Thoracic aorta (tissue), 2 donors: ENCODE data around the gene LIFR. TPM values are rescaled to one million over a fixed set of nuclear protein-coding genes. Genes with fewer than 3 reads are reported as not detected.
"Not testable (repeated sequence)": the region's sequence is repeated elsewhere in the genome, so short reads cannot be mapped to it uniquely, and the experiment has no call there.

Experiments used
- ATAC-seq: fragments of 150-250 bp; one replicate; pipeline ENCODE4 v1.8.0; 2017; ENCODE audit warnings: low read depth; ENCODE audit not compliant: insufficient number of reproducible peaks, low FRiP score
- DNase-seq: peaks from one replicate; pipeline ENCODE4 v3.0.0-alpha.2; 2020; ENCODE audit warnings: low spot score
- H3K27ac ChIP-seq, 2 donors: fragments of 200-600 bp; sonication (generic); 1 replicate in 1 of 2; 2 replicates in 1 of 2; pipeline ENCODE4 v1.5.1; 2016; ENCODE audit warnings: mild to moderate bottlenecking in 2 of 2, moderate library complexity in 2 of 2
- H3K27me3 ChIP-seq: fragments of 200-600 bp; sonication (generic); replicated peaks from 2 replicates; pipeline ENCODE4 v1.6.0; 2016; ENCODE audit warnings: mild to moderate bottlenecking; ENCODE audit not compliant: insufficient read depth
- H3K36me3 ChIP-seq: fragments of 200-600 bp; sonication (generic); one replicate; pipeline ENCODE4 v1.5.1; 2016
- H3K4me1 ChIP-seq, 2 donors: fragments of 200-600 bp; sonication (generic); 1 replicate in 1 of 2; 2 replicates in 1 of 2; pipeline versions ENCODE4 v1.5.1 to v1.6.0; 2016; ENCODE audit warnings: low read depth in 2 of 2, mild to moderate bottlenecking in 1 of 2; ENCODE audit not compliant: control insufficient read depth in 1 of 2
- H3K4me3 ChIP-seq: fragments of 200-600 bp; sonication (generic); 2 replicates; pipeline ENCODE4 v1.5.1; 2016; ENCODE audit warnings: mild to moderate bottlenecking
- H3K9me3 ChIP-seq: fragments of 200-600 bp; sonication (generic); 2 replicates; pipeline ENCODE4 v1.5.1; 2016
- total RNA-seq, 2 donors: library from RNA; depleted of rRNA; stranded (reverse); fragments of >200 nt; gene quantifications; one replicate each; pipeline versions ENCODE4 v1.1.0 to v1.2.3, GENCODE V29; 2016
- TF ChIP-seq, protein P1 (sequence below): fragments of 200-600 bp; sonication (generic); IDR thresholded peaks from one replicate; pipeline ENCODE4 v1.5.1; 2019; ENCODE audit warnings: antibody characterized with exemption

The LIFR gene
- total RNA-seq, 2 donors from 2014 or later: 61.1 to 110 TPM

DNA sequence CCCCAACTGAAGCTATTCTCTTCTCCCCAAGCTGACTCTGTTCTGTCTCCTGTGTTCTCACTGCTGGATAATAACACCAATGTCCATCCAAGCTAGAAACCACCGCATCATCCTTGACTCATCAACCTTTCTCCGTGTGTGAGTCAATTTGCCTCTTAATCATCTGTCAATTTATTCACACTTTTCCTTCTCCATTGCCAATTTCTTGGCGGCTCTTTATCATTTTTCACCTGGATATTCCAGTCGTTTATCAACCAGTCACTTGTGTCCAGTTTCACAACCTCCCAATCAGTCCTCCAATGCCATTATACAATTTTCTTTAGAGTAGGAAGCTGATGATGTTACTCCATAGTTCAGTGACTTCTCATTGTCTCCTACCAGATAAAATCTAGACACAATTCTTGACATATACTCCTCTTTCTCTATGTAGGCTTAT is 45.4 kb upstream of the LIFR start:
- Histone ChIP-seq H3K4me1 (peaks cover 22 to 35% of the 10 kb centered on the region in 2 donors), H3K9me3 (no peaks in the 10 kb centered on the region), H3K27ac (peak overlapping the region in 1 of 2 donors; percentile 74), H3K27me3 (no peaks in the 10 kb centered on the region), H3K36me3 (no peaks in the 10 kb centered on the region), H3K4me3 (no peak overlapping the region)
- DNase-seq (no peak), ATAC-seq (no peak)
- TF ChIP-seq, protein P1, sequence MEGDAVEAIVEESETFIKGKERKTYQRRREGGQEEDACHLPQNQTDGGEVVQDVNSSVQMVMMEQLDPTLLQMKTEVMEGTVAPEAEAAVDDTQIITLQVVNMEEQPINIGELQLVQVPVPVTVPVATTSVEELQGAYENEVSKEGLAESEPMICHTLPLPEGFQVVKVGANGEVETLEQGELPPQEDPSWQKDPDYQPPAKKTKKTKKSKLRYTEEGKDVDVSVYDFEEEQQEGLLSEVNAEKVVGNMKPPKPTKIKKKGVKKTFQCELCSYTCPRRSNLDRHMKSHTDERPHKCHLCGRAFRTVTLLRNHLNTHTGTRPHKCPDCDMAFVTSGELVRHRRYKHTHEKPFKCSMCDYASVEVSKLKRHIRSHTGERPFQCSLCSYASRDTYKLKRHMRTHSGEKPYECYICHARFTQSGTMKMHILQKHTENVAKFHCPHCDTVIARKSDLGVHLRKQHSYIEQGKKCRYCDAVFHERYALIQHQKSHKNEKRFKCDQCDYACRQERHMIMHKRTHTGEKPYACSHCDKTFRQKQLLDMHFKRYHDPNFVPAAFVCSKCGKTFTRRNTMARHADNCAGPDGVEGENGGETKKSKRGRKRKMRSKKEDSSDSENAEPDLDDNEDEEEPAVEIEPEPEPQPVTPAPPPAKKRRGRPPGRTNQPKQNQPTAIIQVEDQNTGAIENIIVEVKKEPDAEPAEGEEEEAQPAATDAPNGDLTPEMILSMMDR: no peak

DNA sequence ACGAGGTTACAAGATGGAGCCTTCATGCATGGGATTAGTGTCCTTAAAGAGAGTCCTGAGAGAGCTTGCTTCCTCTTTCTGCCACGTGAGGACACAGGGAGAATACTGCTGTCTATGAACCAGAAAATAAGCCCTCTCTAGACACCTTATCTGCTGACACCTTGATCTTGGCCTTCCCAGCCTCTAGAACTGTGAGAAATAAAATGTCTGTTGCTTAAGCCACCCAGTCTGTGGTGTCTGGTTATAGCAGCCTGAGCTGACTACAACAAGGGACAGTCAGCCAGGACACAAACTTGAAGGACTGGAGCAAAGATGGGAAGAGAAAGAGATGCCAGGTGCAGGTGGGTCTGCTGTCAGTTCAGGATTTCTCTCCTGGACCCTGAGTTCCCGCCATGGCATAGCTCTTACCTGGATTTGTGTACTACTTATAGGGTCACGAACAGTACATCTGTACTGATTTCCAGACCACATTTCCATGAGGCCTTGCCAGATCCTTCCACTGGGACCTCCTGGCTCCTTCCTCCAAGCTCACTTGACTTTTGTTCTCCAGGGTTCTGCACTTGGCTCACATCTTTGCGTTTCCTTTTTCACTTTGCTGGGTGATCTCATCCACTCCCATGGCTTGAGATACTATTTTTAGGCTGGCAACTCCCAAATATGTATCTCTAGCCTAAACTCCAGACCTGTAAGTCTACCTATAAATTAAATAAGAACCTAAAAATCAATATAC is 44.9 kb upstream of the LIFR start:
- H3K9me3 ChIP-seq: no peaks in the 10 kb centered on the region
- no peak overlapping the region for H3K4me3 ChIP-seq
- H3K27ac ChIP-seq: peak overlapping the region in 1 of 2 donors; percentile 74
- no peaks in the 10 kb centered on the region for H3K36me3 ChIP-seq
- DNase-seq (no peak), ATAC-seq (peak; percentile 92)
- peaks cover 22 to 35% of the 10 kb centered on the region in 2 donors for H3K4me1 ChIP-seq
- no peaks in the 10 kb centered on the region for H3K27me3 ChIP-seq
- TF ChIP-seq, protein P1: no peak

DNA sequence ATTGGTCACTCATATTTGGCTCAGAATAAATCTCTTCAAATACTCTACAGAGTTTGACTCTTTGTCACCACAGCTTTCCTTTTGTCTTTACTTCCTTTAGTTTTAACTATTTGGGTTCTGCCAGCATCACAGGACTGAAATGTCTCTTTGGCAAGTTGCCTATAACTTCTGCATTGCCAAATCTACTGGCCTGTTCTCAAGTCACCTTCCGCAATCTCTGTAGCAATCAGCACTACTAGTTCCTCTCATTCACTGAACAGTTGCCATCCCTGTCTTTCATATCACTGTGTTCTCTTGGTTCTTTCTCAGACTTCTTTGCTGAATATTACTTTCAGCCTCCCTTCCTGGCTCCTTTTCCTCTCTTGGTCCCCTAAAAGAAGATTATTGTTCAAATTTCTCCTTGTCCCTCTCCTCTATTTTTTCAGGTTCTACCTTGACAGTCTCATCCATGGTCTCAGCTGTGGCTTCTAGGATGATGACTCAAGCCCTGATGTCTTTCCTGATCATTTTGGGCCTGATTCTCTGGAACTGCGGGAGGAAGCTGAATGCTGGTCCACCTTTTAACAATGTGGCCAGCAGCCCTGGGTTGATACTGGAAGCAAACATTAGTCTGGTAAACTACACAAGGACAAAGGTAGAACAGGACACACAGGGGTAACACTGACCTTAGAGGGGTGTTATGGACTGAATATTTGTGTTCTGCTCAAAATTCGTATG is 44.0 kb upstream of the LIFR start:
- TF ChIP-seq, protein P1: no peak
- no peak overlapping the region for H3K4me3 ChIP-seq
- H3K27ac ChIP-seq: peak overlapping the region in 1 of 2 donors; percentile 74
- H3K4me1 ChIP-seq: peaks cover 22 to 35% of the 10 kb centered on the region in 2 donors
- no peak for DNase-seq
- H3K9me3 ChIP-seq: no peaks in the 10 kb centered on the region
- no peaks in the 10 kb centered on the region for H3K36me3 ChIP-seq
- no peaks in the 10 kb centered on the region for H3K27me3 ChIP-seq
- no peak for ATAC-seq

DNA sequence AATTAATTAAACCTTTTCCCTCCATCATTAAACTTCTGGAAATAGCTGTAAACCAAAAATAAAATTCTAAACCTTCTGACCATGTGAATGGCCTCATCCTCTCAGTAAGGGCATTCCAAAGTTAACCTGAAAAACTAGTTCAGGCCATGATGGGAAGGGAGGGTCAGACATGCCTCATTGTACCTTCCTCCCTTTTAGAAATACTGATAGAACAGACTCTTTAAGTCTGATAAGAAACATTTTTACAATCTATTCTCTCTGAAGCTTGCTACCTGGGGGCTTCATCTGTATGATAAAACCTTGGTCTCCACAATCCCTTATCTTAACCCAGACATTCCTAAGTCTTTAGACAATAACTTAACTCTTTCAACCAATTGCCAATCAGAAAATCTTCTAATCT is 43.3 kb upstream of the LIFR start:
- not testable (repeated sequence) for H3K36me3 ChIP-seq, H3K9me3 ChIP-seq, H3K27ac ChIP-seq, H3K4me3 ChIP-seq, ATAC-seq, H3K27me3 ChIP-seq, DNase-seq
- H3K4me1 ChIP-seq: peaks cover 22 to 35% of the 10 kb centered on the region in 2 donors

DNA sequence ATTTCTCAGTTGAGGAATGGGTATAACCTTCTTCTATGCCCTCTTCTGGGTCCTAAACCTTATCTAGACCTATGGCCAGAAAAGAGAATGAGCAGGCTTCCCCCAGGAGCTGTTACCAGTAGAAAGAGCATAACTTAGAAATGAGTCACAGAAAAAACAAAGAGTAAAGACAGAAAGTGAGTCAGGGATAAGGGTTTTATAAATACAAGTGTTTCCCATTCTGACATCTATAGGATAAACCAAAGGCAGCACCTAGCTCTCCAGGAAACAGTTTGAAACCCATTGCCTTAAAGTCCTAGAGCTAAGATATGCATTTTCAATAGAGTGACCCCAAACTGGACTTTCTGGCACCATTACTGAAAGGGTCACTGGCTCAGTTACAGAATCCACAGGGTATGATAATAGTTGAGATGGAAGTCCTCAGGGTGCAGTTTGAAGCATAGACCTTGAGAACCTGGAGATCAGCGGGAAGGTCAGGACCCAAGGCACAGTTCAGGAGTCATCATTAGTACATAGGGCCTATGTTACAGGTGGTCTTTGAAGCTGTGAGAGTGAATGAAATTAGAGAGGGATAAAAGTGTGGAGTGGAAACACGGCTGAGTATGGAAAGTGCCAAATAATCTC is 42.7 kb upstream of the LIFR start:
- Histone ChIP-seq H3K27ac (no peak overlapping the region), H3K4me1 (peaks cover 22 to 35% of the 10 kb centered on the region in 2 donors)
- no peak for ATAC-seq

More for the DNA sequence above, 42.7 kb upstream of the LIFR start:
- H3K27me3 ChIP-seq: no peaks in the 10 kb centered on the region
- no peaks in the 10 kb centered on the region for H3K36me3 ChIP-seq
- H3K4me3 ChIP-seq: no peak overlapping the region
- TF ChIP-seq, protein P1: no peak
- no peak for DNase-seq
- H3K9me3 ChIP-seq: no peaks in the 10 kb centered on the region
